GM18502 (cell line): ENCODE measurements around the gene CRYBA4.

Experiments used
- ATAC-seq: cut with Tn5 transposase; IDR thresholded peaks from one replicate; pipeline ENCODE4 v1.9.1; 2021; ENCODE audit warnings: mild to moderate bottlenecking; ENCODE audit not compliant: unreplicated experiment, poor library complexity

Gene CRYBA4

GRCh38 chr22:26620197-26620596 lies 1.6 kb upstream of the CRYBA4 start:
- no peak for ATAC-seq

DNA sequence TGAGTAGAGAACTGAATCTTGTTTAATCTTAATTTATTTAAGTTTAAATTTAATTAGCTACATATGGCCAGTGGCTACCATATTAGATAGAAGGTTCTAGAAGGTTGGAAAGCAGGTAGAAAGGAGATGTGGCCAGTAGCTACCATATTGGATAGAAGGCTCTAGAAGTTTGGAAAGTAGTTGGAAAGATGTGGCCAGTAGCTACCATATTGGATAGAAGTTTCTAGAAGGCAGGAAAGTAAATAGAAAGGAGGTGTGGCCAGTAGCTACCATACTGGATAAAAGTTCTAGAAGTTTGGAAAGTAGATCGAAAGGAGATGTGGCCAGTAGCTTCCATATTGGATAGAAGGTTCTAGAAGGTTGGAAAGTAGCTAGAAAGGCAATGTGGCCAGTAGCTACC lies 2.2 kb downstream of the CRYBA4 start:
- no peak for ATAC-seq

GRCh38 chr22:26624803-26625202 lies 3.0 kb downstream of the CRYBA4 start:
- ATAC-seq, result no peak

GRCh38 chr22:26629988-26630761 lies 8.4 kb downstream of the CRYBA4 start:
- no peak for ATAC-seq

DNA sequence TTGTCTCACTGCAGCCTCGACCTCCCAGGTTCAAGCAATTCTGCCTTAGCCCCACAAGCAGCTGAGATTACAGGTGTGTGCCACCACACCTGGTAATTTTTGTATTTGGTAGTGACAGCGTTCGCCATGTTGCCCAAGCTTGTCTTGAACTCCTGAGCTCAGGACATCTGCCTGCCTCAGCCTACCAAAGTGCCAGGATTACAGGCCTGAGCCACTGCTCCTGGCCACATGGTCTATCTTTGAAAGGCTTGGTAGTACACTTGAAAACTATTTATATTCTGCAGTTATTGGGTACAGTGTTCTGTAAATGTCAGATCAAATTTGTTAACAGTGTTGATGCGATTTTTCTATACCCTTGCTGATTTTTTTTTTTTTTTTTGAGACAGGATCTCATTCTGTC lies 9.5 kb downstream of the CRYBA4 start:
- ATAC-seq, result no peak

GRCh38 chr22:26632422-26633155 lies 10.8 kb downstream of the CRYBA4 start:
- no peak for ATAC-seq

- ATAC-seq, result no peak
Observed at GRCh38 chr22:26634189-26634588, 12.4 kb downstream of the CRYBA4 start.

- ATAC-seq, result no peak
Observed at GRCh38 chr22:26635117-26635516, 13.4 kb downstream of the CRYBA4 start.

GRCh38 chr22:26636296-26636695 lies 14.5 kb downstream of the CRYBA4 start:
- ATAC-seq, result no peak

DNA sequence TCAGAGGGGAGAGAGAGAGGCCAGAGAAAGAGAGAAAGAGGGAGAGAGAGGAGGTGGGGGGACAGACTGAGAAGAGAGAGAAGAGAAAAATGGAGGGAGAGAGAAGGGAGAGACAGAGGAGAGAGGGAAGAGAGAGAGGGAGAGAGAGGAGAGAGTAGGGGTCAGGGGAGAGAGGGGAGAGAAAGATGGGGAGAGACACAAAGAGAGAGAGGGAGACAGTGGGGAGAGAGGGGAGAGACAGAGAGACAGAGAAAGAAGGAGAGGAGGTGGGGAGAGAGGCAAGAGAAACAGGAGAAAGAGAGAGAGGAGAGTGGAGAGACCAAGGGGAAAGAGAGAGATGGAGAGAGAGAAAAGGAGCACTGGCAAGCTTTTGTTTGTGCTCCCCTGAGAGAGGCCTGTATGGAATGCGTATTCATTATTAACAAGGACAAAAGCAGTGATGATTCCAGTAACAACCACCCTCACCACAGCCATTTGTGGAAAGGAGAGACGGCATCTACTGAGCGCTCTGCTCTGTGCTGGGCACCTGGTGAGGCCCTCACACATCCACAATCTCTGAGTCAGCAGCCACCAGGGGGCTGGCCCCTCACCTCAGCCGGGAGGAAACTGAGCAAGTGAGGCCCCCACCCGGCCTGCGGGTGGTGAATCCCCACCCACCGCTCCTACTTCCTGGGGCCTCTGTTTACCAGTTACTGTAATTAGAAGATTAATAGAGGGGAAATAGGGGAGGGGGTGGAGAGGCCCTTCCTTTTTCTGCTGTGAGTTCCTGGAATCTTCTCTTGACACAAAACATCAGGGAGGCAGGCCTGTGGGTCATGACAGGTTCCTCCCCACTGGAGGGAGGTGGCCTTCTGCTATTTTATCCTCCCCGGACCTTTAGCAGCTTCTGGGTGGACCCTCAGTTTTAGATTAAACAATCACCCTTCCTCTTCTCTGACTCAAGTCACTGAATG lies 21.0 kb downstream of the CRYBA4 start:
- ATAC-seq, result peak; percentile 52

- no peak for ATAC-seq
Observed at GRCh38 chr22:26643418-26644100, 21.8 kb downstream of the CRYBA4 start.

- no peak for ATAC-seq
Observed at GRCh38 chr22:26646158-26646557, 24.4 kb downstream of the CRYBA4 start.

DNA sequence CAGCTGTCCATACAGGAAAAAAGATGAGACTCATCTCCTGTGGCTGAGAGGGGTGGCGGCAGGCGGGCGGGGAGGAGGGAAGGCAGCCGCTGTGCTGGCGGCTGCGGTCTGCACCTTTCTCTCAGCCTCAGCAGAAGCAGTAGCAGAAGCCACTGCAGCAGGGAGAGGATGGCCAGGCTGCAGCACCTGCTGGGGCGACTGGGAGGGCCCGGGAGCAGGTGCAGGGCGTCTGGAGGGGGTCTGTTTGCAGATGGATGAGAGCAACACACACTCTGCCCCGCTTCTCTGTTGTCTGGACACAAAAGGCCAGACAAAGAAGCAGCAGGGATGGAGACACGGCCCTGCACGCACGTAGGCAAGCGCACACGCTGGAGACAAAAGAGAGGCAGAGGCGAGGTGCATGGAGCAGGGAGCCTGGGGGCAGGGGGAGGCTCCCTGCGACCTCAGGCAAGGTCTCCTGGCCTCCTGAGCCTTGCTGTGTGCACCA lies 26.3 kb downstream of the CRYBA4 start:
- ATAC-seq, result no peak

DNA sequence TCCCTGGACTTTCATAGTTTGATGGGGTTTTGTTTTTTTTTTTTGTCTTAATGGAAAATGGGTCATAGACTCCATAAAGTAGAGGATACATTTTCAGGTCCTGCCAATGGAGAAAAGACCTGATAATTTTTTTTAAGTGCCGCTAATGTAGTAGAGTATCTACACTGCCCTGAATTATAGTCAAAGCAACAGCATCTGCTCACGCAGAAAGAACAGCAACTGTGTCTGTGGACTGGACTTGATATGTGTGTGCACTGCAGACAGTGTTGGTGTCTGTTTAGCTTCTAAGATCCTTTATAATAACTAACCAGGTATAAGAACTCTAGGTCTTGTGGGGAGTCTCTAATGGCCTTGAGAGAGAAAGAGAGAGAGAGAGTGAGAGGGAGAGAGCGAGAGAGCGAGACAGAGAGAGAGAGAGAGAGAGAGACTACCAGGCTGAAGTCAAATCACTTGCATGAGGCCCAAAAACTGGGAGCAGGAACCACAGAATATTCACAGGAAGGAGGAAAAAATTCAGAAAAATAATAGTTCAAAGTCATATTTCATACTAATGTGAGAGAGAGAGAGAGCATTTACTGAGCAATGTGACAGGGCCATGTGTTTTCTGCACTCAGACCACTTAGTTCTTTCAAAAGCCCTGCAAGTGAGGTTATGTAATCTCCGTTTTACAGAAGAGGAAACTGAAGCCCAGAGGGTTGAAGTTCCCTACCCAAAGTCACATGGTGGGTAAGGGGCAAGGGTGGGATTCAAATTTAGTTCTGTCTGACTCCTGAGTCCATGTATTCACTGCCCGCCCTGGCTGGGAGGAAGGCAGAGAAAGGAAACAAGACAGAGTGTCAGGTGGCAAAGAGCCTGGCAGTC lies 27.0 kb downstream of the CRYBA4 start:
- no peak for ATAC-seq

DNA sequence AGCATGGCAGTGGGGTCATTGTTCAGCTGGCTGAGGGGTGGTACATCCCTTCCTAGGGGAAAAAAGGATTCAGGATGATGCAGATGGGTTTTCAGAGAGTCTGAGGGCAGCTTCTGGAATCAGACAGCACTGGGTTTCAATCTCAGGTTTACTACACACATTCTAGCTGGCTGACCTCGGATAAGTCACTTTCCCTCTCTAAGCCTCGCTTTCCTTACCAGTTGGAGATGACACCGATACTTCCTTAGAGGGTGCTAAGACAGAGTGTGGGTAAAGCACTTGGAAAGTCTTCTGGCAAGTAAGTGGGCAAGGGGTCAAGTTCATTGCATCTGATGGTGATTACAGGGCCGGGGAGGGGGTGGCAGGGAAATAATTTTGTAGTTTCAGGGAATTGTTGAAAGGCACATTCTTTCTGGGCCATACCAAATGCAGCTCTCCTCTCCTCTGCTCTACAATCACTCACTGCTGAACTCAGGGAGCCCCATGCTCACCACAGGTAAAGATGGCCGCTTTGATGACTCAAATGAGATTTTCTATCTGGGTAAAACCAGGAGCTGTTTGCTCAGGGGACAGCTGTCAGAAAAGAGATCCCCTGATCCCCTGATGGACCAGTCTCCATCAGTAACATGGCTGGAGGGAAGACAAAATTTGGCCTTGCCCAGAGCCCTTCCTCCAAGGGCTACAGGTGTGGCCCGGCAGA lies 29.1 kb downstream of the CRYBA4 start:
- ATAC-seq, result no peak

DNA sequence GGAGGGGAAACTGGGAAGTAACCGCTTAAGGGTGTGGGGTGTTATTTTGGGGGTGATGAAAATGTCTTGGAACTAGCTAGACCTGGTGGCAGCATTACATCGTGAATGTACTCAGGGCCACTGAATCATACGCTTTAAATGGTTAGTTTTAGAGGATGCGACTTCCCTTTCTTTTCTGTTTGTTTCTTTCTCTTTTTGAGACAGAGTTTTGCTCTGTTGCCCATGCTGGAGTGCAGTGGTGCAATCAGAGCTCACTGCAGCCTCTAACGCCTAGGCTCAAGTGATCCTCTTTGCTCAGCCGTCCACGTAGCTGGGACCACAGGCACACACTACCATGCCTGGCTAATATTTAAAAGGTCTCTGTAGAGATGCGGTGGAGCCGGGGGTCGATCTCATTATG lies 30.1 kb downstream of the CRYBA4 start:
- no peak for ATAC-seq

- ATAC-seq, result no peak
Observed at GRCh38 chr22:26656891-26657851, 35.4 kb downstream of the CRYBA4 start, which contains the start of gene MIAT. Gene MIAT, plus strand, starts transcription at chr22:26657588.
